Glomerular endothelial cell (primary cell): ENCODE data around the gene DIAPH1. TPM values are rescaled to one million over a fixed set of nuclear protein-coding genes. Genes with fewer than 3 reads are reported as not detected.

Experiments
- DNase-seq: peaks from one replicate; pipeline ENCODE4 v3.0.0-alpha.2; 2011; ENCODE audit warnings: low read depth, low spot score; ENCODE audit errors: extremely low read depth
- total RNA-seq: library from RNA; depleted of rRNA; stranded (reverse); fragments of >200 nt; gene quantifications from 2 replicates; pipeline ENCODE4 v1.2.3, GENCODE V29; 2015

The DIAPH1 gene
- total RNA-seq = 78.6 and 94.1 TPM in 2 replicates

DNA sequence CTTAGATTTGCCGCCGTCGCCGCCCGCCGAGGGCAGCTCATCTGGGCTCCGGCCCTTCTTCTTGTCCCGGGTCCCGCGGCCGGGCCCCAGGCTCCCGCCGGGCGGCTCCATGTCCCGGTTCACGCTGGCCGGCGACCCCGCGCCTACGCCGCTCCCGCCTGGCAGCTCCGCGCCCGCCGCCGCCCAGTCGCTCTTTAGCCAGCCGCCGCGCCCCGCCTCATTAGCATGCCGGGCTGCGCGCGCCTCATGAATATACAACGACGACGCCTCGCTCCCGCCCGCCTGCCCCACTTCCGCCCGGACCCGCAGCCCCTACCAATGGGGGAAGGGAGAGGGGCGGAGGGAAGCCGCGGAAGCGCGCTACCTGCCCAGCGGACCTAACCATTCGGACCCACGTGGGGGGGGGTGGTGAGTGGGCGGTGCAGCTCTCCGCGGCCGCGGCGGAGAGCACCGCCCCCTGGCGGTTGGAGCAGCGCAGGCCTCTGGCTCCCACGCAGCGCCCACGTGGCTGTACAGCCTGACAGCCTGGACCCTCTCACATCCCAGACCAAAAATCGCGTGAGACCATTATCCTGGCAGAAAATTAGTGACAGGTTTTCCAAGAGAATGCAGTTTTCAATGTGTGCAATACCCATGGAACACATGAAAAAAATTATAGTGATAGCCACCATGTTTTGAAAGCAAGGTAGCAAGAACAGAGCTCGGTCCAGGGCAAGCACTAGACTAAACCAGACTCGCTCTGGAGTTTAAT, at the start of gene DIAPH1:
Gene DIAPH1 (minus strand): TSS at position 197 of the 751 bp plus-strand sequence. CDS start 86 bp downstream, at position 111.
- no peak for DNase-seq

GRCh38 chr5:141665995-141666940, 47.5 kb upstream of the DIAPH1 start:
- no peak for DNase-seq

- no peak for DNase-seq
Observed at GRCh38 chr5:141664733-141665461, 46.1 kb upstream of the DIAPH1 start.

DNA sequence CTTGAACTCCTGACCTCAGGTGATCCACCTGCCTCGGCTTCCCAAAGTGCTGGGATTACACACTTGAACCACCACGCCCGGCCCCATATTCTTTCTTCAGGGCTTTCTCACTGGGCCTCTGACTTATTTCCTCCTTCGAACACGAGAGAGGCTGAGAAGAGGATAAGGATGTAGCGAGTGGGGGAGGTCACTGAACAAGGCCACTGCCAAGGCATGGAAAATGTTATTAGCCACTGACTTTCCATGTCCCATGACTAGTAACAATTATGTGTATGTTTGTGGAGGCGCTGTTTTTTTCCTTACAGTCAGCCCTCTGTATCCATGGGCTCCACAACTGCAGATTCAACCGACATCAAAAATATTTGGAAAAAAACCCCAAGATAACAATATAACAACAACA, 44.7 kb upstream of the DIAPH1 start:
- DNase-seq = no peak

- no peak for DNase-seq
Observed at GRCh38 chr5:141662028-141662427, 43.2 kb upstream of the DIAPH1 start.

- DNase-seq = no peak
Observed at GRCh38 chr5:141657937-141658545, 39.2 kb upstream of the DIAPH1 start.

DNA sequence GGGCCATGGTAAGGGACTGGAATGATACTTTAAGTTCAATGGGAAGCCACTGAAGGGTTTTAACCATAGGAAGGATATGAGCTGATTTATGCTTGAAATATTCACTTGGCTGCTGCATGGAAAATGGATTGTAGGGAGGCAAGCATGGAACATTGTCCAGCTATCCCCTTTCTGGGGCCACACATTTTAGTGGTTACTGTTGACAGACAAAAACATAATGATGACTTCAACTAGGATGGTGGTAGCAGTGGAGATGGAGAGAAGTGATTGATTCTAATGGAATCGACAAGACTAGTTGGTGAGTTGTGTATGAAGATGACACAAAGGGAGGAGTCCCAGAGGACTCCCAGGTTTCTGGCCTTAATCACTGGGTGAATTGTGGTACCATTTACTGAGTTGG, 38.6 kb upstream of the DIAPH1 start:
- DNase-seq = no peak

- DNase-seq = no peak
Observed at GRCh38 chr5:141656396-141656795, 37.6 kb upstream of the DIAPH1 start.

DNA sequence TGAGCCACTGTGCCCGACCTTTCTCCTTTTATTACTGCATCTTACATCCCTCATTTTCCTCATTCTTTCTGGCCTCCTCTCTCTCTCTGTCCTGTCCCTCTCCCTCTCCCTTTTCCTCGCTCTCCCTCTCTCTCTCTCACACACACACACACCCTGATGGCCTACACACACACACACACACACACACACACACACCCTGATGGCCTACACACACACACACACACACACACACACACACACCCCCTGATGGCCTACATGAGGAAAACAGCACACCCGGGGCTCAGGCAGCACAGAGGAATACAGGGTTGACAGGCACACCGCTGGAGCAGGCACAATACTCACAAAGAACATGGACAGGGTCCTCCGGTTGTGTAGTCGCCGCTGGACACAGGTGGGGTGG, 36.2 kb upstream of the DIAPH1 start:
- no peak for DNase-seq

- DNase-seq = no peak
Observed at GRCh38 chr5:141654298-141654697, 35.5 kb upstream of the DIAPH1 start.

DNA sequence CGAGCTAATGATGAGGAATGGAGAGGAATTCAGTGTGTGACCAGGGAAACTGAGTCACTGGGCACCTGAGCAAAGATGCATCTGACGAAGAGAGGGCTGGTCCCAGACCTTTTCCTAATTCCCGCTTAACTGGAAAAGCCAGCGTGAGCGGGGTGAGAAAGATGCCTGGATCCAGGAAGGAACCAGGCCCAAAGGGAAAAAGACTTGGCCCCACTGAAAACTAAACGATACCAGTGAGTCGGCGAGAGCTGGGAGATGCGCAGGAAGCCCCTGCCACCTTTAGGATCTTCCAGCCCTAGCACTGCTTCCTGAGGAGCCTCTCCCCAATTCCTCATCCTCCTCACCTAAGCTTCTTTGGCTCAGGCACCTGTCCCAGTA, 32.9 kb upstream of the DIAPH1 start:
- DNase-seq = no peak

DNA sequence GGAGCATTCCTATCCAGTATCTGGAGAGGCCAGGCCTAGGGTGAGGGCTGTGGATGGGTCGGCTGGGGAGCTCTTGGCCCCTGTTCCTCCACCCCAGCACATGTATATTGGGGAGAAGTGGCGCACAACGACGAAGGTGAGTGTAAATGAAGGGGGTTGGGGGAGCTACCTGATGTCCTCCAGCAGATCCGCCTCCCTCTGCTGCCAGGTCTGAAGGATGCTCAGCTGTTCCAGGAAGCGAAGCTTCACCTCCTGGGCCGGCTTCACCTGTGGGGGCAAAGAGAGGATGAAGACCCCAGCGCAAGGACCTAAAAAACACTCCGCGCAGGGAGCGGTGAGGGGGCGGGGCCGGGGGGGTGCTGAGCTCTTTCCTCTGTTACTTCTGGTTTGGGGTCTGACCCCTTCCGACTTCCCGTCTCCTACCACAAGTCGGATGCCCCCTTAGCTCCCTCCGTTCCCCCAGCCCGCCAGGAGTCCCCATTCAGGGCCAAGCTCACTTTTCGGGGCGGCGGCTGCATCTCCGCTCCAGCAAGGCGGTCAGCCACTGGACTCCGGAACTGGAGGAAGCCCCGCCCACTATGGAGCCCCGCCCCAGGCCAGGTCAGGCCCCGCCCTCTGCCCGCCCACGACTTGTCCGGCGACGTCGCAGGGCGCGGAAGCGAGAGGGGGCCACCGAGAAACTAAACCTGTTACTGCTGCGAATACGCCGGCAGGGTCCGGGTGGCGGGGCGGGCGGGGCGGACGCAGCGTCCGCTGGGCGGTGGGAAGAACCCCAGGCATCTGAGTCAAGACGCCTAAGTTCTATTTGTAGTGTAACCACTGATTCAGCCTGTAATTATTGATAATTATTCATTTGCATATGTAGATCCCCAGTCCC, 32.3 kb upstream of the DIAPH1 start, which contains the start of gene FCHSD1:
Gene FCHSD1 (minus strand): TSS at position 568 of the 877 bp plus-strand sequence. CDS start 50 bp downstream, at position 518.
- DNase-seq = no peak

GRCh38 chr5:141649972-141650371, 31.2 kb upstream of the DIAPH1 start:
- no peak for DNase-seq

- no peak for DNase-seq
Observed at GRCh38 chr5:141649056-141649688, 30.4 kb upstream of the DIAPH1 start.

- no peak for DNase-seq
Observed at GRCh38 chr5:141647851-141648250, 29.1 kb upstream of the DIAPH1 start.

DNA sequence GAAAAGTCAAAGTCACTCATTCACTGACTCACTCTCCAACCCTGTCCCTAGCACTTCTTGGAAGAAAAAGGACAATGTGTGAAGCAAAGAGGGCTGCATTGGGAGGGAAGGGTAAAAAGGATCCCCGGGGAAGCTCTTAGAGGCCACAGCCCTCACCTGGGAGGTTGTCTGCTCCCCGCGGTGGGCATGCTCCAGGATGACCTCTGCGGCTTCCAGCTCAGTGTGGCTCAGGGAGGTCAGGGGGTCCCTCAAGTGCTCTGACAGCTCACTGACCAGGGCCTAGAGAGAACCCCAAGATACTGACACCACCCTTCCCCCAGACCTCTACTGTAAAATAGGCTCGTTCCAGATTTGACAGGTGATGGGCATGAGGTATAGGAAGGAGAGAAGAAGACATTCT, 28.4 kb upstream of the DIAPH1 start:
- no peak for DNase-seq

DNA sequence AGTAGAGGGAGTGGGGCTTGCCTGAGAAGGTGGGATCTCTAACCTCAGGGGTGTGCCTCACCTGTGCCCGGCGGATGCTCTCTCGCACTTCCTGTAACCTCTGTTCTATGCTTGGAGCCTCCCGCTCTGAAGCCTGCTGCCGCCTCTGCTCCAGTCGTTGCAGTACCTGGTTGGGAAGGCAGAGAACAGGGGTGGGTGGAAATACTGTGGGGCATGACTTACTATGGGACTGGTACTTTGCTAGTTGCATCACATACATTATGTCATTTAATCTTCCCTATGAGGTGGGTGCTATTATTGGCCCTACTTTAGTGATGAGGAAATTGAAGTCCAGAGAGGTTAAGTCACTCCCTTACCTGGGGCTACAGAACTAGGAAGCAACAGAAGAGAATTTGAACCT, 27.2 kb upstream of the DIAPH1 start:
- DNase-seq = no peak

- DNase-seq = no peak
Observed at GRCh38 chr5:141641634-141642267, 23.0 kb upstream of the DIAPH1 start.

DNA sequence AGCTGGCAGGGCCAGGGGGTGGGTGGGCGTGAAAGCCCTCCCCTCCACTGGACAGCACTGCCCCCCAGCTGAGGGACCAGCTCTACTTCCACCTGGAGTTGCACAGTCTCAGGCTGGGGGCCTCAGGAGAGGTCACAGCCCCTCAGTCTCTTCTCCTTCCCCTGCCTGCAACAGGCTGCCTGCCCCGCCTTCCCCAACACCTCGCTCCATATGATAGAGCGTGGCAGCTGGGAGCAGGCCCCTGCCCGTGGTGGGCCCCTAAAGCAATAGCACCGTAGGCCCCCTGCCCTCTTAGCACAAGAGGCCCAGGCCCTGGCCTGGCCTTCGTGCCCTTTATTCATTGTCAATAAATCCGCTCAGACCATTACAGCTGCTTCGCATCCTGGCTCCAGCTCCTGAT, 21.9 kb upstream of the DIAPH1 start:
- no peak for DNase-seq
